SU-DHL-6 (cell line): Measurements from ENCODE around the gene ITSN2.

Experiments
- CTCF ChIP-seq: fragments of 200-600 bp; sonication (generic); IDR thresholded peaks from one replicate; pipeline ENCODE4 v1.5.1; 2017; ENCODE audit warnings: antibody characterized with exemption, mild to moderate bottlenecking, low read length, moderate library complexity; ENCODE audit not compliant: insufficient read depth, poor library complexity, severe bottlenecking
- EZH2phosphoT487 ChIP-seq: fragments of 200-600 bp; sonication (generic), shearing (Covaris generic); conservative IDR thresholded peaks from 2 replicates; pipeline ENCODE4 v1.6.1; 2018; ENCODE audit warnings: mild to moderate bottlenecking, antibody characterized with exemption, low read length, moderate library complexity, mixed read lengths

- TF ChIP-seq CTCF = peak; percentile 99
- TF ChIP-seq EZH2phosphoT487 = no peak
Observed at GRCh38 chr2:24164416-24164973, 195.8 kb downstream of the ITSN2 start.
